GM18868 (cell line): Measurements from ENCODE around the gene COL8A1.
A peak's percentile ranks its signal among the peaks of the same experiment; 100 is the strongest.

Experiments
- ATAC-seq: cut with Tn5 transposase; IDR thresholded peaks from one replicate; pipeline ENCODE4 v1.9.1; 2021; ENCODE audit warnings: mild to moderate bottlenecking, moderate library complexity; ENCODE audit not compliant: unreplicated experiment

The COL8A1 gene

GRCh38 chr3:99753268-99753975, 115.0 kb downstream of the COL8A1 start:
- ATAC-seq: peak; percentile 93

DNA sequence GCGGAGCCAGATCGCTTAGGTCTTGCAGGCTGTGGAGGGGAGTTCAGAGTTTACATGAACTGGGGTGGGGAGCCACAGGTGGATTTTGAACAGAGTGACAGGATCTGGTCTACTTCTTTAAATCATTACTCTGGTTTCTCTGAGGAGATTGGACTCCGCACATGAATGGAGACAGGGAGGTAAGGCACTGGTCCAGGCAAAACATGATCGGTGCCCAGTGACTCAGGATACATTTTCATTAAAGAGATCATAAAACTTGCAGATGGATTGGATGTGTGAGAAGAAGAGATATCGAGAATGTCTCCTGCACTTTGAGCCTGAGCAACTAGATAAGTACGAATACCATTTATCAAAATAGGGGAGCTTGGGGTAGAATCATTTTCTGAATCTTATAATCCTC, 117.4 kb downstream of the COL8A1 start:
- ATAC-seq: no peak

GRCh38 chr3:99757966-99758365, 119.6 kb downstream of the COL8A1 start:
- ATAC-seq: no peak

DNA sequence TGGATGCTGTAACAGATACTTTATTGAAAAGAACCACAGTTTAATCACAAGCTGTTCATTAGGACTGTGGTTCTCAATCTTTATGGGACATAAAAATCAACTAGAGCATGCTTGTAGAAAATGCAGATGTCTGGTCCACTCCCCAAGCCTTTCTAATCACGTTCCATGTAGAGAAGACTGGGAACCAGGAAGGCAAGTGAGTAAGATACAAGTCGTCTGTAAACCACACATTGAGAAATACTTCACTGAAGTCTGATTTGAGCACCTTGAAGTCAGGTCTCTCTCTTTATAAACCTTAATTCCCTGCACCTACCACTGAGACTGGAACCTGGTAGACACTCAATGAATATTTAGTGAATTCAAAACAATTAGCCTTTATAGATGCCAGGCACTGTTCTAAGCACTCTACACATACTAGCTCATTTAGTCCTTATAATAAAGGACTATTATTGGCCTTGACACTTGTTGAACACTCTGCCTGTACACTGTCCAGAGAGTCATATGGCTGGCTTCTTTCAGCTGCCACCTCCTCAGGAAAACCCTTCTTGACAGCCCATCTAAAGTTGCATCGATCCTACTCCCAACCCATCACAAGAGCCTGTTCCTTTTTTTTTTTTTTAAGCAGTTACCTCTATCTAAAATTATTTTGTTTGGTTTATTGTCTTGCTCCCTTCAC, 120.2 kb downstream of the COL8A1 start:
- no peak for ATAC-seq

- ATAC-seq: no peak
Observed at GRCh38 chr3:99760031-99760430, 121.6 kb downstream of the COL8A1 start.

GRCh38 chr3:99760629-99761028, 122.2 kb downstream of the COL8A1 start:
- ATAC-seq: no peak

GRCh38 chr3:99761415-99762165, 123.2 kb downstream of the COL8A1 start:
- ATAC-seq: no peak

GRCh38 chr3:99762901-99763300, 124.5 kb downstream of the COL8A1 start:
- no peak for ATAC-seq

GRCh38 chr3:99764377-99764776, 126.0 kb downstream of the COL8A1 start:
- ATAC-seq: no peak

DNA sequence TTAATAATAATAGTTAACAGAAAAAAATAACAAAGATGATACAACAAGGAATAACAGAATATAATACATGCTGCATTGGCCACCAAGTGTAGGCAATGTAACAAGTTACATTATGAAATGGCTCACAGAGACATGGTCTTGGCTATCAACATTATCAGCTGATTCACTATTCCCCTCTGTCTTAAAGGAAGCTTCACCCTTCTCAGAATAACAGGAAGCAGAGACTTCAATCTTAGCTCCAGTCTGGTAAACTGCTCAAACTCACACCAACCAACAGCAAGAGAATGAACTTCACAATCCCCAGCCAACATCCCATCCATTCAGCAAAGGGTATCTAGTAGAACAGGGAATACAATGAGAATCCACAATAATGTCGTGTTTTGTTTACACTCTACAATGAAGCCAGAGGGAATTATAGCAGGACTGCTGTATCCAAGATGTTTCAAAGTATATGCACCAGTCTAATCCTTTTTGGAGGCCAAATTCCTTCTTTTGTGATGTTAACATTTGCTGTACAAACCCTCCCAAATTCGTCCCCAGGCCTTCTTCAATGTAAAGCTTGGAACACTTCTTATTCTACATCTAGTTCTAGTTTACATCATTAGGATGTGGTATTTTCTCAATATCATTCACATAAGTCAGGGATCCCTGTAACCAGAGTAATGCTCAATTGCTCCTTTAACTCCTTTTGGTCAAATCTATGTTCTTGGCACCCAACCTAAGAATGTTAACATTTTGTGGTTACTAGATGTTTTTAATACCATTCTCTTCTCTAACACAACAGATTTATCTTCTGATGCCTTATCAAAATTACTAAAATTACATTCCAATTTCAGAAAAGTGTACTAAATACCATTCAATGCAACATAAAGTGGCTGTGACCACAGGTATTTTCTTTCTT, 126.9 kb downstream of the COL8A1 start:
- ATAC-seq: no peak

- no peak for ATAC-seq
Observed at GRCh38 chr3:99767291-99767690, 128.9 kb downstream of the COL8A1 start.

- no peak for ATAC-seq
Observed at GRCh38 chr3:99768126-99768525, 129.7 kb downstream of the COL8A1 start.

- ATAC-seq: no peak
Observed at GRCh38 chr3:99768808-99769501, 130.6 kb downstream of the COL8A1 start.

DNA sequence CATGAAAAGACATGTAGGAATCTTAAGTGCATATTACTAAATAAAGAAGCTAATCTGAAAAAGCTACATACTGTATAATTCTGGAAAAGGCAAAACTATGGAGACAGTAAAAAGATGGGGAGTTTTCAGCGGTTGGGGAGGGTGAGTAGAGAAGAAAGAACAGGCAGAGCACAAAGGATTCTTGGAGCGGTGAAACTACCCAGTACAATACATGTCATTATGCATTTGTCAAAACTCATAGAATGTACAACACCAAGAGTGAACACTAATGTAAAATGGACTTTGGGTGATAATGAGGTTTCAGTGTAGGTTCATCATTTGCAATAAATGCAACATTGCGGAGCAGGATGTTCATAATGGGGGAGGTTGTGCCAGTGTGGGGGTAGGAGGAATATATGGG, 133.8 kb downstream of the COL8A1 start:
- no peak for ATAC-seq

DNA sequence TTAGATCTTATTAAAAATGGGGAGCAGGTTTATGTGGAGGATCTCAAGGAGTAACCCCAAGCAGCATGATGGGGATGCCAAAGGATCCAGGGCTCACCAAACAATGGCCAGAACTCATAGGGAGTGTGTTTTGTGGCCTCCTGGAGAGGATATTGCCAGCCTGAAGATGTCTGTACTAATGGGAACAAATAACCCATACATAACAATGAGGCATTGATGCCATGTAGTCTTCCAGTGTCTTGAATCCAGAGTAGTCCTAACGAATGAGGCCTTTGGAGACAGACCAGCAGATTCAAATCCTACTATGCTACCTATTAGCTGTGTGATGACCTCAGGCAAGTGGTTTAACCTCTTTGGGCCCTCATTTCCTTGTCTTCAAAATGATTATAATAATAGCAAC, 134.3 kb downstream of the COL8A1 start:
- ATAC-seq: no peak

- ATAC-seq: peak; percentile 99
Observed at GRCh38 chr3:99774467-99774866, 136.1 kb downstream of the COL8A1 start.

- ATAC-seq: no peak
Observed at GRCh38 chr3:99776516-99777209, 138.3 kb downstream of the COL8A1 start.

GRCh38 chr3:99777210-99777549, 138.8 kb downstream of the COL8A1 start:
- no peak for ATAC-seq

GRCh38 chr3:99777708-99778107, 139.3 kb downstream of the COL8A1 start:
- no peak for ATAC-seq

DNA sequence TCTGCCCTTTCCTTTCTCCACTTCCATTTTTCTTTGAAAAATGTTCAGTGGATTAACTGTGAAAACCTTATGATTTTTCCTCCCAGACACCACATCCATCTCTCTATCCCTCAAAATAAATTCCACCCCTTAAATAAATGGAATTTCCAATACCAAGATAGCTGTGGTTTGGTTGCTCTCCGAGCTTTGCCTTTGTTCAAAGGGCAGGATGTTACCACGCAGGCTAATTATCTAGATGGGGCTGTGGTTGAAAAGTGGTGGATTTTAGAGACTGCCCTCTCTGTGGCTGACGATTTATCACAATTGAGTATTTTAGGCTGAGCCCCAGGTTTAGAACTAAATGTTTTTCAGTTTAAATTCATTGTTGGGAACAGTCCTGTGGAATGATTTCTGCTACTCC, 142.4 kb downstream of the COL8A1 start:
- ATAC-seq: no peak
